A673 (cell line): ENCODE data around the gene KAZN. TPM values are rescaled to one million over a fixed set of nuclear protein-coding genes. Genes with fewer than 3 reads are reported as not detected.

ENCODE experiments used
- BruUV-seq: library from RNA; stranded (reverse); fragments of 400-500 nt; replicated peaks from 2 replicates; lab custom pipeline; 2021; lab: Mats Ljungman, UMichigan
- CTCF ChIA-PET: fragments of 300-600 bp; sonication (Branson Sonifier 250); formaldehyde crosslinking; loops from one replicate; lab custom pipeline; 2022; ENCODE audit warnings: antibody characterized with exemption; lab: Charles Lee
- POLR2A ChIA-PET: fragments of 300-600 bp; sonication (Branson Sonifier 250); formaldehyde crosslinking; loops from one replicate; lab custom pipeline; 2022; ENCODE audit warnings: antibody characterized with exemption; ENCODE audit not compliant: low non-redundant PET; lab: Charles Lee
- DNase-seq: peaks from one replicate; pipeline ENCODE4 v3.0.0-alpha.2; 2015; ENCODE audit warnings: low spot score
- H3K27ac ChIP-seq: fragments of 200-600 bp; sonication (generic); 2 replicates; pipeline ENCODE4 v1.5.1; 2016; ENCODE audit warnings: mixed run types, low read depth, mild to moderate bottlenecking, mixed read lengths, antibody characterized with exemption, low read length; ENCODE audit not compliant: poor library complexity, severe bottlenecking
- H3K27me3 ChIP-seq: fragments of 200-600 bp; sonication (generic); replicated peaks from 2 replicates; pipeline ENCODE4 v1.6.1; 2017; ENCODE audit warnings: mixed run types, low read depth, mild to moderate bottlenecking, mixed read lengths, antibody characterized with exemption, low read length; ENCODE audit not compliant: insufficient read depth, poor library complexity
- H3K36me3 ChIP-seq: fragments of 200-600 bp; sonication (generic); 2 replicates; pipeline ENCODE4 v1.6.1; 2016; ENCODE audit warnings: mixed run types, mild to moderate bottlenecking, mixed read lengths, antibody characterized with exemption, low read length; ENCODE audit not compliant: insufficient read depth, poor library complexity, severe bottlenecking
- H3K4me1 ChIP-seq: fragments of 200-600 bp; sonication (generic); 2 replicates; pipeline ENCODE4 v1.6.1; 2017; ENCODE audit warnings: mixed run types, mild to moderate bottlenecking, mixed read lengths, antibody characterized with exemption, low read length; ENCODE audit not compliant: insufficient read depth, poor library complexity, severe bottlenecking
- H3K4me3 ChIP-seq: fragments of 200-600 bp; sonication (generic); 2 replicates; pipeline ENCODE4 v1.5.1; 2016; ENCODE audit warnings: low read depth, mixed run types, mild to moderate bottlenecking, mixed read lengths, low read length; ENCODE audit not compliant: poor library complexity, severe bottlenecking
- H3K9me3 ChIP-seq: fragments of 200-600 bp; sonication (generic); 2 replicates; pipeline ENCODE4 v1.6.1; 2016; ENCODE audit warnings: mixed run types, low read depth, mild to moderate bottlenecking, mixed read lengths, antibody characterized with exemption, low read length; ENCODE audit not compliant: poor library complexity, severe bottlenecking
- CTCF ChIP-seq: fragments of 300-800, 200-600 bp; sonication (generic); conservative IDR thresholded peaks from 2 replicates; pipeline ENCODE4 v1.5.1; 2017; ENCODE audit warnings: low read depth, mild to moderate bottlenecking, antibody characterized with exemption, low read length, moderate library complexity, mixed read lengths
- EZH2 ChIP-seq: fragments of 200-600 bp; sonication (generic); IDR thresholded peaks from 2 replicates; pipeline ENCODE4 v1.6.1; 2017; ENCODE audit warnings: borderline replicate concordance, low read depth, mild to moderate bottlenecking, mixed read lengths, antibody characterized with exemption, low read length; ENCODE audit not compliant: poor library complexity, severe bottlenecking
- intact Hi-C: fragments of 100-400 bp; cut with micrococcal nuclease; formaldehyde crosslinking; loops from one replicate; pipeline ENCODE4 v1.10.0; 2022; ENCODE audit not compliant: unreplicated experiment
- total RNA-seq: library from RNA; stranded (reverse); gene quantifications from 2 replicates; pipeline ENCODE4 v1.2.3, GENCODE V29; 2021

KAZN gene
- total RNA-seq, 1 experiment from 2014 or later: 8.0 TPM

- H3K4me3 ChIP-seq: no peak overlapping the region
- no TSS peak for BruUV-seq
- TF ChIP-seq CTCF: no peak
- no peak for TF ChIP-seq EZH2
- no peaks in the 10 kb centered on the region for H3K27me3 ChIP-seq
- intact Hi-C loops: no loop called here
- POLR2A ChIA-PET: no interaction called here
- CTCF ChIA-PET: no interaction called here
- H3K4me1 ChIP-seq: no peaks in the 10 kb centered on the region
- no peaks in the 10 kb centered on the region for H3K36me3 ChIP-seq
- DNase-seq: no peak
- no peaks in the 10 kb centered on the region for H3K9me3 ChIP-seq
- no peak overlapping the region for H3K27ac ChIP-seq
These were observed 96.1 kb downstream of the KAZN start for GRCh38 chr1:14694589-14694988.

GRCh38 chr1:14696761-14697160, 98.3 kb downstream of the KAZN start:
- DNase-seq: no peak
- H3K4me3 ChIP-seq: no peak overlapping the region
- H3K27me3 ChIP-seq: no peaks in the 10 kb centered on the region
- TF ChIP-seq EZH2 (no peak), CTCF (no peak)
- no peaks in the 10 kb centered on the region for H3K9me3 ChIP-seq
- no peak overlapping the region for H3K27ac ChIP-seq
- POLR2A ChIA-PET: no interaction called here
- H3K4me1 ChIP-seq: no peaks in the 10 kb centered on the region
- BruUV-seq: no TSS peak
- no peaks in the 10 kb centered on the region for H3K36me3 ChIP-seq
- CTCF ChIA-PET: no interaction called here
- intact Hi-C loops: no loop called here

- no peaks in the 10 kb centered on the region for H3K4me1 ChIP-seq
- H3K9me3 ChIP-seq: no peaks in the 10 kb centered on the region
- H3K4me3 ChIP-seq: no peak overlapping the region
- POLR2A ChIA-PET: no interaction called here
- BruUV-seq: no TSS peak
- no peak overlapping the region for H3K27ac ChIP-seq
- intact Hi-C loops: no loop called here
- DNase-seq: no peak
- TF ChIP-seq CTCF: no peak
- no peak for TF ChIP-seq EZH2
- CTCF ChIA-PET: no interaction called here
- no peaks in the 10 kb centered on the region for H3K27me3 ChIP-seq
- no peaks in the 10 kb centered on the region for H3K36me3 ChIP-seq
These were observed 98.9 kb downstream of the KAZN start for GRCh38 chr1:14697353-14697752.
